GM08714 (cell line): Measurements from ENCODE around the gene IFI27L2.

Experiments
- H3K4me3 ChIP-seq: fragments of 200-500 bp; sonication (Bioruptor generic); 2 replicates; pipeline ENCODE4 v1.5.1; 2014; ENCODE audit warnings: mild to moderate bottlenecking, low read length, inconsistent platforms
- ZNF274 ChIP-seq: IDR thresholded peaks from 2 replicates; pipeline ENCODE4 v1.6.1; 2012; ENCODE audit warnings: mild to moderate bottlenecking, low read depth, low read length

IFI27L2 gene

DNA sequence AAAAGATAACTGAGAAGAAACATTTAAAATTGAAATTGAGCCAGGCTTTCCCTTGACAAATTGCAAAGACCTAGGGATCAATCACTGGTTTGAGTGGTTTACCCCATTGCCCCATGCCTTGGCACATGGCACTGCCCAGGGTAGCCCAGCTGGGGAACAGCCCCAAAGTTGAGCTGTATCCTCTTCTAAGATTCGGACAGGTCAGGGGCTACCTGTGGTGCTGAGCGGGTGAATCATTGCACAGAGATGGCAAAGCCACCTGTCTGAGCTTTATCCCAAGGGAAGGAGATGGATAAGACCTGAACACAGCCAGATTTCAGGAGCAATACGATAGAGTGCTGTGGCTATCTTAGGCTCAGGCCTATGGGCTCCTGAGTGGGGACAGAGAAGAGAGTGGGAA is 7.0 kb downstream of the IFI27L2 start:
- H3K4me3 ChIP-seq, result no peak overlapping the region
- no peak for TF ChIP-seq ZNF274

DNA sequence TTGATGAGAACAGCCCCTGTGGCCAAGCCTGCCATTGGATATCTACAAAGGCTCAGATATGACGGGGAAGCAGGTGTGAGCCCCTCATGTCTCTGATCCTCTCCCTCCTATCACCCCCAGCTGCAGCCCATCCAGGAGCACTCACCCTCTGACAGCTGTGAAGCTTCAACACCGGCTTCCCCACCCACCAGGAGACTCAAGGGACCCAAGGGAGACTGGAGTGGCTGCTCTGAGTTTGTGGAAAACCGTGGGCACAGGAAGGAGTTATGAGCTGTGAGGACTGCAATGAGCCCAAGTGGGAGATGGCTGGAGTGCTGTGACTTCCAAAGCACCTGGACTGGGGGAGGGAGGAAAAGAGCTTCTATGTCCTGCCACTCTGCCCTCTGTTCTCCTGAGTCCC is 7.9 kb downstream of the IFI27L2 start:
- TF ChIP-seq ZNF274, result no peak
- no peak overlapping the region for H3K4me3 ChIP-seq

DNA sequence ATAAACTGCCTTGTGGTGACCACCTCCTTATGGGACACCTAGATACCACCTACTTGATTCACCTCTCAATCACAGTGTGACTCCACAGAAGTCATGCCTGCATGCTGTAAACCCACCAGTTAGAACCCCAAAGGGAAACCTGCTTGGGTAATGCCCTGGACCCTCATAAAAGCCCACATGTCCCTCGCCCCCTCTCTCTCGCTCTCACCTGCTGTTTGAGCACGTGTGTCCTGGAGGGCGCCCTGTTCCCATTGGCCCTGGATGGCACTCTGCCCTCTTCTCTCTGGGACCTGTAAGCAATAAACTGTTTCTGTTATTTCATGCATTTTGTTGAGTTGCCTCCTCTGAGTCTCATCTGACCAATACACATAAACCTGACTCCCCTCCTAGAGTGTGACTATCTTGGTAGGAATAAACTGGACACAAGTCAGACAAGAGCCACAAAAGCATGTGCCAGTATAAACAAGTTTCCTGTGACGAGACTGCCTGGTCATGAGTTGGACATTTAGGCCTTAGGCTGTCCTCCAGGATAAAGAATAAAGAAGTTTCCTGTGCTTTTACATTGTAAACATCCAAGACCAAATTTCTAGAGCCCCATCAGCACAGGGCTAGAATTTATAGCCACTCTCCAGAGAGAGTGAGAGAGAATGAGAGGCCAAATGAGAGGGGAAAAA is 8.6 kb downstream of the IFI27L2 start:
- H3K4me3 ChIP-seq, result no peak overlapping the region
- TF ChIP-seq ZNF274, result no peak

DNA sequence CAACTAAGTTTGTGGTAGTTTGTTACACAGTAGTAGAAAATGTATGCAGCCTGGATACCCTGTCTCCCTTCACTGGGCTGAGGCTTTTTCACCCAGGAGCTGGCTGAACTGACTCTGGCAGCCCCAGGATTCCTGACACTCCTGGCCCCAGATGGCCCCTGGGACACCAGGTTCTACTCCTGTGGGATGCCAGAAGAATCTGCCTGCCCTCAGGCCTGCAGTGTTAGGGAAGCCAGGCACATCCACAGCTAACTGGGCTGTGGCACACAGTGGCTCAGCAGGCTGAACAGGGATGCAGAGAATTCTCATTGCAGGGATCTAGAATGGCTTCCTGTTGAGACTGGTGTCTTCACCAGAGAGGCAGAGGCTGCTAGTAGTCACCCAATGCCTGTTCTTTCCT is 10.3 kb downstream of the IFI27L2 start:
- no peak overlapping the region for H3K4me3 ChIP-seq
- no peak for TF ChIP-seq ZNF274

DNA sequence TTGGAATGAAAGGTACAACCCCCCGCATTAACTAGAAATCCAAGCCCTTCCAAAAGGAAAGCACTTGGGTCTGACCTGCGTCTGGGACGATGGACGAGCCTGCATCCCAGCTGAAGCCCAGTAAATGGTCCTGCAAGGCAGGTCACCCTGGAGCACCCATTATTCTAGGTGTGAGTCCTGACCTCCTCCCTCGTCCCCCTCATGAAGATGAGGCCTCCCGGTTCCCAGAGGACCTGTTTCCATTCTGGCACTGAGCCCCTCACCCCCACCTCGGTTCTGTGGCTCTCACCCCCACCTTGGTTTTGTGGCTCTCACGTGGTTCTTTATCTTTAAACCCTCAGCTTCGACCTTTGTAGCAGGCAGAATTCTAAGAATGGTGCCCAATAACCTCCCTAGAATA is 11.5 kb downstream of the IFI27L2 start:
- H3K4me3 ChIP-seq, result no peak overlapping the region
- TF ChIP-seq ZNF274, result no peak

DNA sequence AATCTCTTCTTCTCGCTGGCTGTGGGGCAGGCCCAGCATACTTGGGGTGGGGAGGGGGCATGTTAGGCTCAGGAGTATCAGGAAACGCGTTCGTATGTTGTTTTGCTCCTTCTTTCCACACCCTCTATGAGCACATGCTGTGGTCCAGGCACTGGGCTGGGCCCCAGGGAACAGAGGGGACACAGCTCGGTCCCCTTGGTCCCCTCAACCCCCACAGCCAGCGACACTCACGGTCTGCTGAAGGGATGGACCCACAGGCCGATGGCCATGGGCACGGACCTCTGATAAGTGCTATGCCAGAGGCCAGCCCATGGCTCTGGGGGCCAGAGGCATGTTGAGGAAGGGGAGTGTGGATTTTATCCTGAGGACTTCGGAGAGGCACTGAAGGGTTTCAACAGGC is 12.7 kb downstream of the IFI27L2 start:
- no peak for TF ChIP-seq ZNF274
- H3K4me3 ChIP-seq, result no peak overlapping the region

DNA sequence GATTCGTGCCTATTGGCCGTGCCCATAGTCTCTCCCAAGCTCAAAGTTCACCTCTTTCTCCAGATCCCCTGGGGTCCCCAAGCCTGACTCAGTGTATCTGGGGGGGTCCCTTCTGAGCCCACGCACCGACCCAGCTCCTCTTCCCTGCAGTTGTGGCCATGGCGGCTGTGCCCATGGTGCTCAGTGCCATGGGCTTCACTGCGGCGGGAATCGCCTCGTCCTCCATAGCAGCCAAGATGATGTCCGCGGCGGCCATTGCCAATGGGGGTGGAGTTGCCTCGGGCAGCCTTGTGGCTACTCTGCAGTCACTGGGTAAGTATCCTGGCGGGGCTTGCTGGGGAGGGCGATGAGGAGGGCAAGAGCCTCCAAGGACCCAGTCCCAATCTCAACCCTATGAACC is 13.8 kb downstream of the IFI27L2 start:
- no peak overlapping the region for H3K4me3 ChIP-seq
- TF ChIP-seq ZNF274, result no peak

DNA sequence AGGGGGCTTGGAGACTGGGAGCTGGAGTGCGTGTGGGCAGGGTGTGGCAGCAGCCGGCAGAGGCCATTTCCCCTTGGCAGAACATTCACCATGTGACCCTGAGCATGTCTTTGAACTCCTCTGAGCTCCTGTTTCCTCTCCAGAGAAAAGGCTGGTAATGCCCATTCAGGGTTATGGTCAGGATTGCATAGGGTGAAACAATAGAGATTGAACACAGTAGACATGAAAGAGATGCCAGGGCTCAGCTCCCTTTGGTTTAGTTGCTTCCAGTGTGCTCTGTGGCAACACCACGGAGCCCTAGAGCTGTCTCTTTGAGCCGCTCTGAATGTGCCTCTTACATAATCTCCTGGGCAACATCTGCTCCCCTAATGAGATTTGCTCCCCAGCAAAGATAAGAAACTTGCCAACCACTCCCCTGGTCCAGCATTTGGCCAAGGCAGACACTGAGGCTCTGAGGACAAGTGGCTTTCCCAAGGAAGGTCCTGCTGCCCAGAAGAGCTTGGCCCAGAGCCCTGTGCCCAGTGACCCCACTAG is 14.3 kb downstream of the IFI27L2 start:
- no peak for TF ChIP-seq ZNF274
- no peak overlapping the region for H3K4me3 ChIP-seq

DNA sequence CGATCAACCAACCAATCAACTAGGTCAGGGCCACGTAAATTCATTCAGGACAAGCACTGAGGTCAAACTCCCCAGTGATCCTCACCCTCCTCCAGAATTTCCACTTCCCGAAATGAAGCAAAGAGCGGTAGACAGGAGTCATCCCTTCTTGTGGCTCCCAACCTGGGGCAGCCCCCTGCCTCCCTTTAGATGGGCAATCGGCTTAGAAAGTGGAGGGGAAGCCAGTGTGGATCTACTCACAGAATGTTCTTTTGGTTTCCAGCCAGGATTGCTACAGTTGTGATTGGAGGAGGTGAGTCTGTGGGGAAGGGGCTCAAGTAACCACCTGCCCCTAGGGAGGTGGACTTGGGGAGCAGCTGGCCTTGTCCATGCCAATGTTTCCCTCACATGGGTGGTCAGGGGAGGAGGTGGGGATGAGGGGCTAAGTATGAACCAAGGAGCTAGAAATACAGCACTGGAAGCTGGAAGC is 14.8 kb downstream of the IFI27L2 start:
- no peak overlapping the region for H3K4me3 ChIP-seq
- TF ChIP-seq ZNF274, result no peak

DNA sequence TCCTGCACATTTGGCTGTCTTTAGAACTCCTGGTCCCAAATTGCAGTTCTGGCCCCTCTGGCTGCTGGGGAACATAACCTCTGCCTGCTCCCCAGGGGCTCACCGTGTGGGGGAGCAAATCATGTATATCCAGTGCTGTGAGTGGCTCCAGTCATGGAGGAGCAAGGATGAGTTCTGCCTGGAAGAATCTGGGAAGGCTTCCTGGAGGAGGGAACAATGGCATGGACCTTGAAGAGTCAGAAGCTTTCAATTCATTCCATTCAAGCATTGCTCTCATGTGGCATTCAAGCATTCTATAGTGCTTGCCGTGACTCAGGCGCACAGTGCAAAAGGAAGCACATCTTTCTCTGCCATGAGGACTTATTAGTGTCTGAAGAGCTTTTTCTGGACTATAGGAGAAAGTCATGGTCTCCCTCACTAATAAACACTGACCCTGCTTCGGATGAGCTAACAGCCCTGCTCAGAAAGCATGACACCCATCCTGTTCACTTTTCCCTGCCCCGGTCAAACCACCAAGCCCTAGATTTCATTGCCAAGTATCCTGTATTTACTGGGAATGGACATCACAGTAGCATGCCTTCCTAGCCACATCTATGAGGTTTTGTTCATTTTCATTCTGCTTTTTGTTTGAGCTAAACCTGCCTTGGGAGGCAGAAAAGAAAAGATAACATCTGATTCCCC is 15.4 kb downstream of the IFI27L2 start:
- TF ChIP-seq ZNF274, result no peak
- H3K4me3 ChIP-seq, result no peak overlapping the region

DNA sequence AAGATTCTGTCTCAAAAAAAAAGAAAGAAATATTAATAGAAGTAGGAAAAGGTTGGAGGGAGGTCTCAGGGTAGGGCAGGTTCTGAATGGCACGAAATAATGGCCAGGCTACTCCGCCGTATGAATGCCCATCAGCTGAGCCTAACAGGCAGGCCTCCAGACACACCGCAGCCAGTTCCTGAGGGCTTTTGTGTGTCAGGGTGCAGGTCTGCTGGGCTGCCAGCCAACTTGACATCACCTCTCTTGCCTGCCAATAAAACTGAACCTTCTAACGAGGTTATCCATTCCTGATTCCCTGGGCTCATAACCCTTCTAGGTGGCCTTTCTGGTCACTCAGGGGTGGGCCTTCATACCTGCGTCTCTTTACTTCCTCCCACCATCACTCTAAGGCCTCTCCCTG is 15.9 kb downstream of the IFI27L2 start:
- H3K4me3 ChIP-seq, result no peak overlapping the region
- no peak for TF ChIP-seq ZNF274

DNA sequence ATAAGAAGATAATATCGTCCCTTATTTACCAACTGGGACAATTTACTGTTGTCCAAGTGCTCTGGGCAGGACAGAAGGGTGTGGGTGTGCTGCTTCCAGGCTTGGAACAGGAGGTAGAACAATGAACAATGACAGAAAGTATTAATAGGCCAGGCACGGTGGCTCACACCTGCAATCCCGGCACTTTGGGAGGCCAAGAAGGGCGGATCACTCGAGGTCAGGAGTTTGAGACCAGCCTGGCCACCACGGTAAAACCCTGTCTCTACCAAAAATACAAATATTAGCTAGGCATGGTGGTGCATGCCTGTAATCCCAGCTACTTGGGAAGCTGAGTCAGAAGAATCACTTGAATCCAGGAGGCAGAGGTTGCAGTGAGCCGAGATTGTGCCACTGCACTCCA is 16.3 kb downstream of the IFI27L2 start:
- TF ChIP-seq ZNF274, result no peak
- H3K4me3 ChIP-seq, result no peak overlapping the region

DNA sequence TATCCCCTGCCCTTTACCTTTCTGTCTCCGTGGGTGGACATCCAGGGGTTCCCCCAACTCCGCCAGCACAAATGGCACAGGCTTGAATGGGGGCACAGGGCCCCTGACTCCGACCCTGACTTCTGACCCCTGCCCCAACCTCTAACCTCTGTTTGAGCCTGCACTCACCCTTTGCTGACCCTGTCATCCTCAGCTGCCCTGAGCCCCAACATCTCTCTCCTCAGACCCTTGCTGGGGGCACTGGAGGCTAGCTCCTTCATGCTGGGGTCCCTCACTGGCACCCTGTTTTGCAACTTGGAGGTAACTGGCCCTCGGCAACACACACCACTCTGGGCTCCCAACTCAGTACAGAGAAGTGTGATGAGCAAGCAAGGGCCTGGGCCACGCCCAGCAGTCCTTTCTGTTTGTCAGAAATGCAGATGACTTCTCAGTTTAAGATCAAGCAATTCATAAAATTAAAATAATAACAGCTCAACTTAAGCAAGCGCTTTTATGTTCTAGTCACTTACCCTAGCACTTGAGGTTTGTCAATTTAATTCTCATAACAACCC is 16.8 kb downstream of the IFI27L2 start:
- no peak overlapping the region for H3K4me3 ChIP-seq
- no peak for TF ChIP-seq ZNF274

DNA sequence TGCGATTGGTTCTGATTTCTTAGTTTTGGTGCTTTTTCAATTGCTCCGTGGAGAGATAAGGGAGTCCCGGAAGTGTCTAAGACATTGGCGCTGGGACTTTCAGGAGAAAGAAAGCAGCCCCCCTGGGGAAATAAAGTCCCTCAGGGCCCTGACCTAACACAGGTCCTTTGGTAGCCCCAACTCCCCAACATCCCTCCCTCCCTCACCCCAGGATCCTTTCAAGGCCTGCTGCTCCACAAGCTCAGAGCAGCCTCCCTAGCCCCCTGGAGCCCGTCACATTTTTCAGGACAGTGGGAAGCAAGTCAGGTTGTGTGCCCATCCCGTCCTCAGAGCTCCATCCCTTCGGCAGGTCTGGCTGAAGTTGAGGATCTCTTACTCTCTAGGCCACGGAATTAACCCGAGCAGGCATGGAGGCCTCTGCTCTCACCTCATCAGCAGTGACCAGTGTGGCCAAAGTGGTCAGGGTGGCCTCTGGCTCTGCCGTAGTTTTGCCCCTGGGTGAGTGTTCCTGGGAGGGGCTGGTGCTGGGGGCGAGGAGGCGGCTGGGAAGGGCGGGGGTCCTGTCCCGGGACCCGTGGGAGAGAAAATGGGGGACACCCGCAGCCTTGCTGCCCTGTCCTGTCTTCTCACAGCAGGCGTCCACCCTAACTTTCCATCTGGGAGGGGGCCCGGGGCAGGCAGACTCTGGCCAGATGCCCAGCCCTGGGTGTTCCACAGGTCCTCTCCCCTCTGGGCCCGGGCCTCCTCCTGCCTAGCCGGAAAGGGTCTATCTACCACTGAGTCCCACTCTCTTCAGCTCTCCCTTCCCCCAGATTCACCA is 17.9 kb downstream of the IFI27L2 start:
- TF ChIP-seq ZNF274, result no peak
- H3K4me3 ChIP-seq, result no peak overlapping the region
